ENCODE results near the gene SRSF1. TPM values are rescaled to one million over a fixed set of nuclear protein-coding genes. Genes with fewer than 3 reads are reported as not detected.

The SRSF1 gene
- total RNA-seq, 1 experiment from 2014 or later = 232 TPM

DNA sequence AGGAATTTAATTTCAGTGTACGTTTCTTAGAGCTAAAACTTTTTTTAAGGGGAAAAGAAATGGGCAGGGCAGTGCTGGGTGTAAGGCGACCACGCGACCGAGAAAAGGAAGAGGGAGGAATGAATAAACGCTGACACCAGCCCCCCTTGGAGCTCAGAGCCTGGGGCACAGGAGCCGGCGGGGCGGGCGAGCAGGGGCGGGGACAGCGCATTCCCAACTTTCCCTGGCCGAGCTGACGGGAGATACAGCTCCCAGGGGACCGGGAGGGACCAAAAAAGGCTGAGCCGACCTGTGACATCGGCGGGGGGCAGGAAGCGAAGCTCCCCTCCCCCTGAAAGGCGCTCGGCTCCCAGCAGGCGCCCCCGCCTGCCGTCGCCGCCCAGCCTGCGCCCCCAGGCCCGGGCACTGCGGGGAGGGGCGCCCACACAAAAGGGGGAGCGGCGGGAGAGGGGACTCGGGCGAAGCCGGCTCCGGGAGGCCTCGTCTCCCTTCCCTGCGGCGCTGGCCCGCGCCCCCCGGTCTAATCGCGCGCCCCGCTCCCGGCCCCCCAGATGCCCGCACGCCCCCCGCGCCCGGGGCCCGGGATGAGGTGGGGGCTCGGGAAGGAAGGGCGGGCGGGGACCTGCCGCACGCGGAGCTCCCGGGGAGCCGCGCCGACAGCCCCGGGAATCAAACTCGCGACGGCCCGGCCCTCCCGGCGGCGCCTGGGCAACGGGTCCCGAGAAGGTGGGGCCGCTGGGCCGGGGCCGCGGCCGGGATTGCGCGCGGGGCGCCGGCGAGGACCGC, 52.5 kb downstream of the SRSF1 start:
- Mint-ChIP-seq H3K4me3 (ENCODE audit: low read depth, unreplicated experiment) (peak overlapping the region; percentile 67), H3K27ac (ENCODE audit: unreplicated experiment) (peak overlapping the region; percentile 70), H3K27me3 (ENCODE audit: unreplicated experiment) (no peaks in the 10 kb centered on the region), H3K9me3 (ENCODE audit: low read depth, unreplicated experiment) (no peaks in the 10 kb centered on the region), H3K4me1 (ENCODE audit: low read depth, unreplicated experiment) (peaks cover 19% of the 10 kb centered on the region), H3K36me3 (ENCODE audit: insufficient read depth, unreplicated experiment) (peaks cover 26% of the 10 kb centered on the region)
- intact Hi-C loops (cut with micrococcal nuclease; ENCODE audit: unreplicated experiment) = loop anchor here (2.0 kb wide), 1 partner anchor 54 kb away; no protein-coding TSS in a partner anchor
- peak; percentile 48 for DNase-seq
- BruUV-seq (replicated peaks) = no TSS peak
- TF ChIP-seq CTCF (IDR thresholded peaks at IDR 0.05; ENCODE audit: unreplicated experiment) = no peak
- CTCF ChIA-PET = interaction anchor here (0.6 to 1.3 kb wide), 6 partner anchors 11 to 79 kb away, joined by 3 to 4 read pairs (median 4); no protein-coding TSS in a partner anchor

GRCh38 chr17:57953705-57954396, 53.2 kb downstream of the SRSF1 start:
- intact Hi-C loops (cut with micrococcal nuclease; ENCODE audit: unreplicated experiment) = loop anchor here (2.0 kb wide), 1 partner anchor 53 kb away; no protein-coding TSS in a partner anchor
- H3K9me3 Mint-ChIP-seq (ENCODE audit: low read depth, unreplicated experiment) = no peaks in the 10 kb centered on the region
- no peak for DNase-seq
- peaks cover 26% of the 10 kb centered on the region for H3K4me1 Mint-ChIP-seq (ENCODE audit: low read depth, unreplicated experiment)
- H3K4me3 Mint-ChIP-seq (ENCODE audit: low read depth, unreplicated experiment) = peak overlapping the region; percentile 67
- peak overlapping the region; percentile 70 for H3K27ac Mint-ChIP-seq (ENCODE audit: unreplicated experiment)
- TSS peak; percentile 48 for BruUV-seq (replicated peaks)
- CTCF ChIA-PET = interaction anchor here (0.8 to 1.3 kb wide), 4 partner anchors 12 to 78 kb away, joined by 3 to 4 read pairs (median 4); no protein-coding TSS in a partner anchor
- H3K36me3 Mint-ChIP-seq (ENCODE audit: insufficient read depth, unreplicated experiment) = peaks cover 28% of the 10 kb centered on the region
- no peaks in the 10 kb centered on the region for H3K27me3 Mint-ChIP-seq (ENCODE audit: unreplicated experiment)
- TF ChIP-seq CTCF (IDR thresholded peaks at IDR 0.05; ENCODE audit: unreplicated experiment) = no peak

Other genes with a start within 250 kb of the SRSF1 start
- 38.1 and 49.0 TPM in 2 replicates for gene MRPS23, start 157.2 kb downstream of the SRSF1 start, total RNA-seq (2022)
- 30.9 and 34.7 TPM in 2 replicates for gene CUEDC1, start 51.8 kb downstream of the SRSF1 start, total RNA-seq (2022)
- gene VEZF1, start 19.0 kb downstream of the SRSF1 start, total RNA-seq (2022) = 33.4 and 40.4 TPM in 2 replicates
- gene DYNLL2, start 76.2 kb upstream of the SRSF1 start, total RNA-seq (2022) = 24.8 and 29.2 TPM in 2 replicates
- not detected in 2 replicates for gene OR4D1, start 141.1 kb upstream of the SRSF1 start, total RNA-seq (2022)
- not detected in 2 replicates for gene OR4D2, start 159.7 kb upstream of the SRSF1 start, total RNA-seq (2022)
- not detected in 2 replicates for gene EPX, start 185.5 kb upstream of the SRSF1 start, total RNA-seq (2022)
- 9.6 and 14.1 TPM in 2 replicates for gene MKS1, start 212.0 kb upstream of the SRSF1 start, total RNA-seq (2022)
- gene LPO, start 231.3 kb upstream of the SRSF1 start, total RNA-seq (2022) = not detected in 2 replicates

Measured in Calu3 (cell line).